NCI-H2227 treated with DMSO at 0.1 percent for 48 hours (cell line): ENCODE results near the gene SEC16A.

ENCODE experiments used
- DNase-seq: peaks from one replicate; lab custom pipeline; 2025; lab: John Stamatoyannopoulos, UW

SEC16A gene

DNA sequence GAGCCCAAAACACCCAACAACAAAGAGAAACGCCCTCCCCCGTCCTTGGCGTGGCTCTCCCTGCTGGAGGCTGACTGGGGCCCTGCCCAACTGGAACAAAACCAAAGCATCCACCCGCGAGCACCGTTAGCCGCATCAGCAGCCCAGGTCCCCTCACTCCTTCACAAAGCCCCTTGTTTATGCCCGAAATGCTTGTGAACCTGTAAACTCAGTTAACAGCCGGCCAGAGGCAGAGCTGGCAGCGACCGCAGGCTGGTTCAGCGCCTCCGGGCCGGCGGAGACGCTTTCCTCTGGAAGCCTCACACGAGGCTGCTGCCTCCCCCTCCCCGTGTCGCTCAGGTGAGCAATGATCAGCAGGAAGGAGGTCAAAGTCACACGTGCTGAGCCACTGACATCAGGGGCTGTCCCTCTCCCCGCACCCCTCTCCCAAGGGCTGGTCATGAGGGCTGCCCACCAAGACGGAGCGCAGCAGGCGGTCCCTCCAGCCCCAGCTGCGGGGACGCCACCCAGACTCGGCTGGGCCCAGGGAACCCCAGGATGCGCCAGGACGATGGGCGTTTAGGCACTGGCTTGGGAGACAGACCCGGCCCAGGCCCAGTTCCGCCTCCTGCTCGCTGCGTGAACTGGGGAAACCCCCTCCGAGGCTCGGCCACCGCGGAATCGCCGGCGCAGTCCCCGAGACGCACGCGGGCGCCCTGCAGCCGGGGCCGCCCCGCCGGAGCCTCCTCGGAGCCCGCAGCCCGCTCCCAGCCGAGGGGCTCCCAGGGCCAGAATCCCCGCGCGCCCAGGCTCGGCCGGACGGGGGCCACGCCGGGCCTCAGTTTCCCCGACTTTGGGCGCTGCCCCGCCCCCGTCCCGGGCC lies 83.4 kb downstream of the SEC16A start:
- no peak for DNase-seq

GRCh38 chr9:136398286-136398685 lies 84.6 kb downstream of the SEC16A start:
- DNase-seq: no peak

DNA sequence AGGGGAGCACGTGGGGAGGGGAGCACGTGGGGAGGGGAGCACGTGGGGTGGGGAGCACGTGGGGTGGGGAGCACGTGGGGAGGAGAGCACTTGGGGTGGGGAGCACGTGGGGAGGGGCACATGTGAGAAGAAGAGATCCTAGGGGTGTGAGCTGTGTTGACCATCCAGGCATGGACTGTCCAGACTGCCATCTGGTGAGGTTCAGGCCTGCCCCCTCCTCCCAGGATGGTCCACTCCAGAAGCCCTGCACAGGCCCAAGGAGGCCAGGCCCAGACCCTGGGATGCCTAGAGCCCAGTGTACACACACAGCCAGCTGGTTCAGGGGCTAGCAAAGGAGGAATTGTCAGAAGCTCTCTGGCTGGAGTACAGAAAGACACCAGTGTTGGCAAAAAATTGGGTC lies 85.2 kb downstream of the SEC16A start:
- no peak for DNase-seq

GRCh38 chr9:136396219-136396515 lies 86.7 kb downstream of the SEC16A start:
- DNase-seq: no peak

GRCh38 chr9:136395345-136396218 lies 87.3 kb downstream of the SEC16A start:
- no peak for DNase-seq

DNA sequence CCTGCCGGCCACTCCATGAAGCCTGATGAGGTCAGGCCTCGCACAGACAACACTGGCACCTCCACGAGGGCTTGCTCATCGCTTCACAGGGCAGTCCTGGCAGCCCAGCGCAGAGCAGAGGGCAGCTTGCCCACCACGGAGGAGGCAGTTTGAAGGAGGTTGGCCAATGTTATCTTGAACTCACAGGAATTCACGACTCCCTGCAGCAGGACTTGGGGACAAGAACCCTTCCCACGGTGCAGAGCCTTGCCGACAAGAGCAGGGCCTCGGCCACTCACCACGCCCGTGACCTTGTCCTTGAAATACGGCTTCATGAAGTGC lies 87.9 kb downstream of the SEC16A start:
- no peak for DNase-seq

DNA sequence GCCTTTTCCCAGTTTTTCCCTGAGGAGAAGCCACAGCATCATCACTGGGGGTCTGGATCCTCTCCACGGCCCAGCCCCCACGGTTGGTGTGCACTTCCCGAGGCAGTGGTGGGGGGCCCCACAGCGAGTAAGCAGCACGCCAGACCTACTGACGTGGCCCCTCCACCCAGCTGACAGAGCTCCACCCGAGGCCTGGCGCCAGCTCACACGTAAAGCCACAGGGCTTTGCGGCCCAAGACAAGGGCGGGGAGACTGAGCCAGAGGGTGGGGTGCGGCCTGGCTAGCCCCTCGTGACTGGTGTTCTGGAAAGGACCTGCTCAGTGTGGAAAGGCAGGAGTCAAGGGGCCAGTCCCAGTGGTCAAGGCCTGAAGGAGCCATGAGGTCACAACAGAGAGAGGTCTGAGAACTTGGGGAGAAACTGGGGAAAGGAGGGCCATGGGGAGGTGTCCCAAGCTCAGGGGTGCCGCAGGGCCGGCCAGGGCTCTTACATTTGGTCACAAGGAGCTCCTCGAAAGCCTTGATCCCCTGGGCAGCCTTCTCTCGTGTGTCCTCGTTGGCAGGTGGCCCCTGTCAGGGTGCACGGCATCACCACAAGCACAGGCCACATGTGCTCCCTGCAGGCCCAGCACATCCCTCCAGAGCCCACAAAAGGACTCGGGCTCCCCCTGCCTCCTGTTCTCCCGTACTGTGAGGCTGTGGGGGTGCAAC lies 88.4 kb downstream of the SEC16A start:
- no peak for DNase-seq

DNA sequence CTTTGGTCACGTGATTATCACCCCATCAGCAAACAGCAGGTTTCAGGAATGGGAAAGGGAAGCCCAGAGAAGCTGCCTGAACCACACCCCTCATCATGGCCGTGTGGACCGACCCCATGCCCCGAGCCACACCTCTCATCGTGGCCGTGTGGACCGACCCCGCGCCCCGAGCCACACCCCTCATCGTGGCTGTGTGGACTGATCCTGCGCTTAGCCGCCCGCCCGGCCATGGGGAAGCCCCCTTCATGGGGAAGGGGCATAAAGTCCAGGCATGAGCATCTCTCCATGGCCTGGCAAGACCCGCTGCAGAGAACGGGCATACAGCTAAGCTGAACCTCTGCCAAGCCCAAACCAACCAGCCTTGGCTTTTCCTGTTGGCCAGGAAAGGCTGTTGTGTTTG lies 89.3 kb downstream of the SEC16A start:
- no peak for DNase-seq

GRCh38 chr9:136392538-136393449 lies 90.0 kb downstream of the SEC16A start:
- no peak for DNase-seq

DNA sequence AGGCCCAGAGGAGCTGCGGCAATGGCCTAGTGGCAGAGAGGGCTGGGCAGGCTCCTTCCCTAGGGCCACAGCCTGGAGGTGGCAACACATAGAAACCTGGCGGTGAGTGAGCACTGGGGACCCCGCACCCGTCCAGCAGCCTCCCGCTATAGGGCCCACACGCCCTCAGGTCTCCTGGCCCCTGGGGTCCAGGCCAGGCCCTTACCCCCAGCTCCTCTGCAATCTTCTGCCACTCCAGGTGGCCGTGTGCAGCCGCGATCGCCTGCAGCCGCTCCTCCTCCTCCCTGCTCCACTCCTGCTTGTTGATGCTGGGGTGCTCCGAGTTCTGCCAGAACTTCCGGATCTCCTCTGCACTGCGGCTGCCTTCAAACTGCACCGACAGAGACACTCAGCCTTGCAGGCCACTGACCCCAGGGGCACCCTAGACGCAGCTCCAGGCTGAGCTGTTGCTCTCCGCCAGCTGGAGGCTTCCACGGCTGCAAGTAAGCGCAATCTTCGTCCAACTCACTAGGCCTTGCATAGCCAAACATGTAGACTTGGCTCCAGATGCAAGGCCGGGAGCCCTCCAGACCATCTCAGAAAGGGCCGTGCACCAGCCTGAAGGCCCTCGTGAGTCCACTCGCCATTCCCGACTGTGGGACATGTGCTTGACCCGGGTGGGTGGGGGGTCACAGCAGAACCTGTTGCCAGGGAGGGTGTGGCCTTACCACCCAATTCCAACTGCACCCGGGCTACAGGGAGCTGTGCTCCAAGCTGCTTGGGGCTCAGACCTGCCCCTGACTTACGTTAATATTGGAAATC lies 90.9 kb downstream of the SEC16A start:
- no peak for DNase-seq
